HCT116 (cell line): Measurements from ENCODE around the gene TANGO6.

Experiments
- EZH2 ChIP-seq: fragments of 200-600 bp; sonication (generic); IDR thresholded peaks from 2 replicates; pipeline ENCODE4 v1.6.1; 2017; ENCODE audit warnings: antibody characterized with exemption, mixed run types
- EZH2phosphoT487 ChIP-seq: fragments of 200-600 bp; IDR thresholded peaks from 2 replicates; pipeline ENCODE4 v1.6.1; 2018; ENCODE audit warnings: antibody characterized with exemption, borderline replicate concordance
- POLR2AphosphoS5 ChIP-seq: IDR thresholded peaks from 2 replicates; pipeline ENCODE4 v1.6.1; 2011; ENCODE audit warnings: mild to moderate bottlenecking, low read depth, low read length, moderate library complexity
- TF ChIP-seq, protein P1 (sequence below), 3 experiments: fragments of 200-600 bp in 1 of 3; sonication (generic) in 1 of 3; IDR thresholded peaks in 2 of 3; conservative IDR thresholded peaks in 1 of 3; 2 replicates each; pipeline ENCODE4 v1.5.1; 2012 to 2017; ENCODE audit warnings: low read depth in 2 of 3, low read length in 2 of 3, antibody characterized with exemption in 1 of 3, borderline replicate concordance in 1 of 3, control low read depth in 1 of 3, mild to moderate bottlenecking in 1 of 3, mixed read lengths in 1 of 3, mixed run types in 1 of 3, moderate library complexity in 1 of 3; ENCODE audit not compliant: insufficient read depth in 1 of 3

DNA sequence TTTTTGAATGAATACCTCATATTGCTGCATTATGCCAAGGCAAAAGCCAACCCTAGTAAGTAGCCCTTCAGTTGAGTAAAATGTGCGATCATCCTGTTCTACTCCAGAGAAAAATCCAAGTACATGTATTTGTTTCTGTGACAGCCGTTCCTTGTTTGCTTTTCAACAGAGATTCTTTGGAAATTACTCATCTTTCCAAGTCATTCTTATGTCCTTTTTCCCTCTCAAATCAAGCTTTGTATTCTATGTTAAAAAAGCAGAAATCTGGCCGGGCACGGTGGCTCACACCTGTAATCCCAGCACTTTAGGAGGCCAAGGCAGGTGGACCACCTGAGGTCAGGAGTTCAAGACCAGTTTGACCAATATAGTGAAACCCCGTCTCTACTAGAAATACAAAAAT is 149.2 kb downstream of the TANGO6 start:
- TF ChIP-seq POLR2AphosphoS5 (no peak), EZH2 (no peak), EZH2phosphoT487 (no peak)
- TF ChIP-seq, protein P1, sequence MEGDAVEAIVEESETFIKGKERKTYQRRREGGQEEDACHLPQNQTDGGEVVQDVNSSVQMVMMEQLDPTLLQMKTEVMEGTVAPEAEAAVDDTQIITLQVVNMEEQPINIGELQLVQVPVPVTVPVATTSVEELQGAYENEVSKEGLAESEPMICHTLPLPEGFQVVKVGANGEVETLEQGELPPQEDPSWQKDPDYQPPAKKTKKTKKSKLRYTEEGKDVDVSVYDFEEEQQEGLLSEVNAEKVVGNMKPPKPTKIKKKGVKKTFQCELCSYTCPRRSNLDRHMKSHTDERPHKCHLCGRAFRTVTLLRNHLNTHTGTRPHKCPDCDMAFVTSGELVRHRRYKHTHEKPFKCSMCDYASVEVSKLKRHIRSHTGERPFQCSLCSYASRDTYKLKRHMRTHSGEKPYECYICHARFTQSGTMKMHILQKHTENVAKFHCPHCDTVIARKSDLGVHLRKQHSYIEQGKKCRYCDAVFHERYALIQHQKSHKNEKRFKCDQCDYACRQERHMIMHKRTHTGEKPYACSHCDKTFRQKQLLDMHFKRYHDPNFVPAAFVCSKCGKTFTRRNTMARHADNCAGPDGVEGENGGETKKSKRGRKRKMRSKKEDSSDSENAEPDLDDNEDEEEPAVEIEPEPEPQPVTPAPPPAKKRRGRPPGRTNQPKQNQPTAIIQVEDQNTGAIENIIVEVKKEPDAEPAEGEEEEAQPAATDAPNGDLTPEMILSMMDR (IDR thresholded peaks at IDR 0.05 in 2 of 3, conservative IDR thresholded peaks at IDR 0.05 in 1 of 3; ENCODE audit: borderline replicate concordance in 1 of 3, insufficient read depth in 1 of 3, low read depth in 2 of 3, low read length in 2 of 3), result no peak
